ENCODE results near the gene CCL14. TPM values are rescaled to one million over a fixed set of nuclear protein-coding genes. Genes with fewer than 3 reads are reported as not detected.

Gene CCL14
- not detected in 2 replicates for total RNA-seq

GRCh38 chr17:35986643-35987042 lies at the start of gene CCL14:
Gene CCL14, minus strand, starts transcription at chr17:35986729. Its CDS starts 80 bp downstream, at chr17:35986649.

GRCh38 chr17:36017799-36018198 lies 31.3 kb upstream of the CCL14 start, which contains the start of gene CCL23:
Gene CCL23, minus strand, starts transcription at chr17:36017972. Its CDS starts 75 bp downstream, at chr17:36017897.

DNA sequence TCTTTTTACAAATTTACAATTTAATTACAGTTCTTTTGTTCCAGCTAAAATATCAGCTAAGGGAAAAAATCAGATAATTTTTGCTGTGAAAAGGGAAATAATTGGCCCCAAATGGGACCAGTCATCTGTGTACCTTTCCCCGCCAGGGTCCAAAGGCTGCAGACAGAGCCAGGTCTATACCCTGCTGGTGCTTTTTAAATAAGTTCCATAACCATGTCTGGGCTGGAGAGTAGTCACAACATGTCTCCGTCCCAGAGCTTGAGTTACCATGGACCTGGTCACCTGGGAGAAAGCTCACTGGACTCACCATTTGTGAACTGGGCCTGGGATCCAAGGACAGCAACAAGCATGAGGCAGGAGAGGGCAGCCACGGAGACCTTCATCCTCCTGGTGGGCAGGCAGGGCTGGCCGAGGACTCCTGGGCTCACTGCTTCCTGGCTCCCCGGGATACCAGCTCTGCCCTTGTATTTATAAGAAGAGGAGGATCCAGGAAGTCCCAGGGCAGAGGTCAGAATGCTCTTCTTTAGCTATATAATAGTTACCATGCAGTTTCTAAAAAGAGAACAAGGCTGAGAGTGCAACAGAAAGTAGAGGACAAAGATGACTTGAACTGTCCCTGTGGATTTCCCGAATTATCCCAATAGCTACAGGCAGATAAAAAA lies 14.7 kb upstream of the CCL14 start, which contains the start of gene CCL15:
TSS of gene CCL15 (minus strand) at position 444 of the 662 bp plus-strand sequence. CDS start at position 383, 61 bp downstream.

GRCh38 chr17:35981246-35981645 lies 5.3 kb downstream of the CCL14 start, which contains the start of gene CCL16:
Gene CCL16, minus strand, starts transcription at chr17:35981497. Its CDS starts 77 bp downstream, at chr17:35981420.

DNA sequence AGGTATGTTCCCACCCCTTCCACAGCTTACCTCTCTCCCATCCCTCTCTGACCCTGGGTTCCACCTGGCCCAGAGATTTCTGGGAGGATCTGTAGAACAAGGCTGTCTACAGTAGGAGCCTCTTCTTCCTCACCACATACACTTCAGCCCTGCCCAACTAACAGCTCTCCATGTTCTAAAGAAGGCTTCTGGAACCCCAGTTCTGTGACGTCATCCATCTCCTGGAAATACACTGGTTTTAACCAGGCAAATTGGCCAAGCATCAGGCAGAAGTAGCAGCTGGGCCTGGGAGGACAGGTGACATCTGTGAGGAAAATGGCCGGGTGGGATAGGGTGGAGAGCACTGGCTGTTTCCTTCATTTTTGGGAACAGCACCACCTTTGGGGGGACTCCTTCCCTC lies 43.0 kb downstream of the CCL14 start, which contains the start of gene LYZL6:
TSS of gene LYZL6 (minus strand) at position 177 of the 400 bp plus-strand sequence. CDS start 4,357 bp downstream, outside the sequence.

Other genes with a start within 250 kb of the CCL14 start
- gene GAS2L2, start 233.5 kb downstream of the CCL14 start, total RNA-seq: not detected in 2 replicates
- not detected in 2 replicates for gene C17orf50, start 225.8 kb downstream of the CCL14 start, total RNA-seq
- 0.67 and 2.2 TPM in 2 replicates for gene MMP28, start 191.1 kb downstream of the CCL14 start, total RNA-seq
- 25.9 and 32.3 TPM in 2 replicates for gene TAF15, start 177.2 kb downstream of the CCL14 start, total RNA-seq
- not detected in 2 replicates for gene HEATR9, start 117.8 kb downstream of the CCL14 start, total RNA-seq
- gene CCL5, start 106.4 kb downstream of the CCL14 start, total RNA-seq: not detected in 2 replicates
- 1.5 and 6.7 TPM in 2 replicates for gene RDM1, start 56.0 kb downstream of the CCL14 start, total RNA-seq
- gene LYZL6, start 43.0 kb downstream of the CCL14 start, total RNA-seq: not detected in 2 replicates
- not detected in 2 replicates for gene CCL16, start 5.2 kb downstream of the CCL14 start, total RNA-seq
- gene CCL15, start 14.8 kb upstream of the CCL14 start, total RNA-seq: not detected in 2 replicates
- gene CCL23, start 31.2 kb upstream of the CCL14 start, total RNA-seq: not detected in 2 replicates
- not detected in 2 replicates for gene CCL18, start 77.5 kb upstream of the CCL14 start, total RNA-seq
- not detected in 2 replicates for gene CCL3, start 103.4 kb upstream of the CCL14 start, total RNA-seq
- gene CCL4, start 117.1 kb upstream of the CCL14 start, total RNA-seq: not detected in 2 replicates
- gene TBC1D3B, start 189.9 kb upstream of the CCL14 start, total RNA-seq: not detected in 2 replicates
- not detected in 2 replicates for gene CCL3L1, start 210.0 kb upstream of the CCL14 start, total RNA-seq
- 0.59 TPM in 1 of 2 replicates, not detected in the other for gene CCL4L2, start 224.3 kb upstream of the CCL14 start, total RNA-seq